PFSK-1 (cell line): Measurements from ENCODE around the gene ATG2A.

Experiments
- FOXP2 ChIP-seq: optimal IDR thresholded peaks from 2 replicates; pipeline ENCODE3; 2011; ENCODE audit warnings: borderline replicate concordance, control low read depth, inconsistent platforms; ENCODE audit not compliant: insufficient read depth; ENCODE audit errors: extremely low read length, extremely low read depth
- POLR2AphosphoS5 ChIP-seq: IDR thresholded peaks from 2 replicates; pipeline ENCODE4 v1.6.1; 2012; ENCODE audit warnings: low read depth, mild to moderate bottlenecking, control low read depth, low read length, moderate library complexity
- SIN3A ChIP-seq: IDR thresholded peaks from 2 replicates; pipeline ENCODE4 v1.6.1; 2012; ENCODE audit warnings: mild to moderate bottlenecking, low read length, moderate library complexity, borderline replicate concordance; ENCODE audit not compliant: insufficient read depth
- TAF1 ChIP-seq: IDR thresholded peaks from 2 replicates; pipeline ENCODE4 v1.6.1; 2012; ENCODE audit warnings: low read length, control low read depth, borderline replicate concordance; ENCODE audit not compliant: insufficient read depth
- TF ChIP-seq, protein P1 (sequence below), 2 experiments: IDR thresholded peaks; 2 replicates each; pipeline versions ENCODE4 v1.6.1 to v1.8.0; 2011 to 2012; ENCODE audit warnings: low read depth in 2 of 2, low read length in 2 of 2, control low read depth in 1 of 2, inconsistent platforms in 1 of 2, mild to moderate bottlenecking in 1 of 2, moderate library complexity in 1 of 2; ENCODE audit not compliant: insufficient read depth in 1 of 2

The ATG2A gene

DNA sequence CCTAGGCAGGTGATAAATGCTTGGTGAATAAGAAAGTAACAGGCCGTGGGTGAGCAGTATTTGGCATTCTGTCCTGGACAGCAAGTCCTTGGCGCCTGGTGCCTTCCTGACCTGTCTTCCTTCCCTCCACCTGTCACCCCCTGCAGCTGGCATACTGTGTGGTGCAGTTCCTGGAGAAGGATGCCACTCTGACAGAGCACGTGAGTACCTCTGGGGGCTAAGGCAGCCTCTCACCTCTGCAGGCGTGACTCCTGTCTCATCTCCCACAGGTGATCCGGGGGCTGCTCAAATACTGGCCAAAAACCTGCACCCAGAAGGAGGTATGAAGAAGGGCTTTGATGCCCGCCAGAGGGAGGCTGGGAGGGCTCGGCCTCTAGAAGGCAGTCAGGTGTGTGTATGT, 14.3 kb upstream of the ATG2A start:
- TF ChIP-seq FOXP2 (no peak), SIN3A (no peak), TAF1 (no peak), POLR2AphosphoS5 (no peak)
- TF ChIP-seq, protein P1, sequence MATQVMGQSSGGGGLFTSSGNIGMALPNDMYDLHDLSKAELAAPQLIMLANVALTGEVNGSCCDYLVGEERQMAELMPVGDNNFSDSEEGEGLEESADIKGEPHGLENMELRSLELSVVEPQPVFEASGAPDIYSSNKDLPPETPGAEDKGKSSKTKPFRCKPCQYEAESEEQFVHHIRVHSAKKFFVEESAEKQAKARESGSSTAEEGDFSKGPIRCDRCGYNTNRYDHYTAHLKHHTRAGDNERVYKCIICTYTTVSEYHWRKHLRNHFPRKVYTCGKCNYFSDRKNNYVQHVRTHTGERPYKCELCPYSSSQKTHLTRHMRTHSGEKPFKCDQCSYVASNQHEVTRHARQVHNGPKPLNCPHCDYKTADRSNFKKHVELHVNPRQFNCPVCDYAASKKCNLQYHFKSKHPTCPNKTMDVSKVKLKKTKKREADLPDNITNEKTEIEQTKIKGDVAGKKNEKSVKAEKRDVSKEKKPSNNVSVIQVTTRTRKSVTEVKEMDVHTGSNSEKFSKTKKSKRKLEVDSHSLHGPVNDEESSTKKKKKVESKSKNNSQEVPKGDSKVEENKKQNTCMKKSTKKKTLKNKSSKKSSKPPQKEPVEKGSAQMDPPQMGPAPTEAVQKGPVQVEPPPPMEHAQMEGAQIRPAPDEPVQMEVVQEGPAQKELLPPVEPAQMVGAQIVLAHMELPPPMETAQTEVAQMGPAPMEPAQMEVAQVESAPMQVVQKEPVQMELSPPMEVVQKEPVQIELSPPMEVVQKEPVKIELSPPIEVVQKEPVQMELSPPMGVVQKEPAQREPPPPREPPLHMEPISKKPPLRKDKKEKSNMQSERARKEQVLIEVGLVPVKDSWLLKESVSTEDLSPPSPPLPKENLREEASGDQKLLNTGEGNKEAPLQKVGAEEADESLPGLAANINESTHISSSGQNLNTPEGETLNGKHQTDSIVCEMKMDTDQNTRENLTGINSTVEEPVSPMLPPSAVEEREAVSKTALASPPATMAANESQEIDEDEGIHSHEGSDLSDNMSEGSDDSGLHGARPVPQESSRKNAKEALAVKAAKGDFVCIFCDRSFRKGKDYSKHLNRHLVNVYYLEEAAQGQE (IDR thresholded peaks at IDR 0.05; ENCODE audit: insufficient read depth in 1 of 2, low read depth in 2 of 2, low read length in 2 of 2): no peak

DNA sequence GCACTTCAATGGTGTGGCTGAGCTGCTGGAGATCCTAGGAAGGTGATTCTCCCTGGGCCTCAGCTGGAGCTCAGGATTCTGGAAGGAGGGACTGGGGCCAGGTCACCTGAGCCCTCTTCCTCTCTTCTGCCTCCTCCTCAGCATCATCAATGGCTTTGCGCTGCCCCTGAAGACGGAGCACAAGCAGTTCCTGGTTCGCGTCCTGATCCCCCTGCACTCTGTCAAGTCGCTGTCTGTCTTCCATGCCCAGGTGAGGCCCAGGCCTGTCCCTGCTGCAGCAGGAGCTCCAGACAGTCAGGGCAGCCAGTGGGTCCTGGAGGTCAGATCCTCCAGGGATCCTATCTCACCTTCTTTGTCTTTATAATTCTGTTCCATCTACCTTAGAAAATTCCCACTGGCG, 13.3 kb upstream of the ATG2A start:
- TF ChIP-seq SIN3A (no peak), POLR2AphosphoS5 (no peak), FOXP2 (no peak), TAF1 (no peak)
- TF ChIP-seq, protein P1 (IDR thresholded peaks at IDR 0.05; ENCODE audit: insufficient read depth in 1 of 2, low read depth in 2 of 2, low read length in 2 of 2): no peak

DNA sequence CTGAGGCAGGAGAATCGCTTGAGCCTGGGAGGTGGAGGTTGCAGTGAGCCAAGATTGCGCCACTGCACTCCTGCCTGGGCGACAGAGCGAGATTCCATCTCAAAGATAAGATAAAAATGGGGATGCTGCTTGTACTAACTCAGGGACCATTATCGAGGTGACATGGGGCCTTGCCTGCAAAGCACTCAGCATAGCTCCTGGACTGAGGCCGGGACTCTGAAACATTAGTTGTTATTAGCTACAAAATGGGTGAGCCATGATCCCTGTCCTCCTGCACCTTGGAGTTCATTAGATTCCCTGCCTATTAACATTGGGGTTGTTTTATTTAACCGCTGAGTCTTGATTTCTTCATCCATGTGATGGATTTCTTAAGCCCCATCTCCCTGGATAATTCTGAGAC, 12.6 kb upstream of the ATG2A start:
- TF ChIP-seq FOXP2 (no peak), SIN3A (no peak), TAF1 (no peak), POLR2AphosphoS5 (no peak)
- TF ChIP-seq, protein P1 (IDR thresholded peaks at IDR 0.05; ENCODE audit: insufficient read depth in 1 of 2, low read depth in 2 of 2, low read length in 2 of 2): no peak

DNA sequence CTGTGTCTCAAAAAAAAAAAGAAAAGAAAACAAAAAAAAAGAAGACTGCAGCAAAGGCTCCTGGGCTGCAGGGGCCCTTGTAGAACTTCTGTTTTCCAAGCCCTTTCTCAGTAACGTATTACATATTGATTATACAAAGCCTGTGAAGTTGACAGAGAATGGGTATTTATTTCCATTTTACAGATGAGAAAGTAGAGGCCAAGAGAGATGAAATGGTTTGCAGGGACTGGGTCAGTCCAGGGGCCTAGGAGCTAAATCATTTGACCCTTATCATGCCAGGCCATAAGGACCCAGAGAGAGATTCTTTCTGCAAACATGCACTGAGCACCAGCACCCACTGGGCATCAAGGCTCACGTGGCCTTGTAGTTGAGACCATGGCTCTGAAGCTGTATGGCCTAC, 11.9 kb upstream of the ATG2A start:
- TF ChIP-seq SIN3A: no peak
- TF ChIP-seq, protein P1 (IDR thresholded peaks at IDR 0.05; ENCODE audit: insufficient read depth in 1 of 2, low read depth in 2 of 2, low read length in 2 of 2): no peak
- no peak for TF ChIP-seq FOXP2
- TF ChIP-seq POLR2AphosphoS5: no peak
- no peak for TF ChIP-seq TAF1

DNA sequence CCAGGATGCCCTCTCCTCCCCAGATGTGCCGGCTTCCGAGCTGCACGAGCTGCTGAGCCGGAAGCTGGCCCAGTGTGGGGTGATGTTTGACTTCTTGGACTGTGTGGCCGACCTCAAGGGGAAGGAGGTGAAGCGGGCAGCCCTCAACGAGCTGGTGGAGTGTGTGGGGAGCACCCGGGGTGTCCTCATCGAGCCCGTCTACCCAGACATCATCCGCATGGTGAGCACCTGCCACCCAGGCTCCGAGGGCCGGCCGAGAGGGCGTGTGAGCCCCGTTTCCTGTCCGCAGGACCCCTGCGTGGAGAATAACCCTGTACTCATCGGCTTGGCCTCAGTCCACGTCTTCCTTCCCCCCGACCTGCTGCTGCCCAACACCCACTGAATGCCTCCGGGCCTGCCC, 9.7 kb upstream of the ATG2A start:
- no peak for TF ChIP-seq FOXP2
- no peak for TF ChIP-seq SIN3A
- TF ChIP-seq TAF1: no peak
- TF ChIP-seq, protein P1 (IDR thresholded peaks at IDR 0.05; ENCODE audit: insufficient read depth in 1 of 2, low read depth in 2 of 2, low read length in 2 of 2): no peak
- no peak for TF ChIP-seq POLR2AphosphoS5
